GM12874 (cell line): ENCODE data around the gene TBC1D3H.
"Not testable (repeated sequence)": the region's sequence is repeated elsewhere in the genome, so short reads cannot be mapped to it uniquely, and the experiment has no call there.

Experiments
- TF ChIP-seq, protein P1 (sequence below): IDR thresholded peaks from 2 replicates; pipeline ENCODE4 v1.5.1; 2011; ENCODE audit warnings: low read depth, mild to moderate bottlenecking, control low read depth, low read length, moderate library complexity; ENCODE audit not compliant: insufficient read depth

The TBC1D3H gene

GRCh38 chr17:36388385-36389245 is at the start of gene TBC1D3H:
TSS of gene TBC1D3H (minus strand) at chr17:36388435. CDS start at chr17:36386895, 1,540 bp downstream.
- TF ChIP-seq, protein P1, sequence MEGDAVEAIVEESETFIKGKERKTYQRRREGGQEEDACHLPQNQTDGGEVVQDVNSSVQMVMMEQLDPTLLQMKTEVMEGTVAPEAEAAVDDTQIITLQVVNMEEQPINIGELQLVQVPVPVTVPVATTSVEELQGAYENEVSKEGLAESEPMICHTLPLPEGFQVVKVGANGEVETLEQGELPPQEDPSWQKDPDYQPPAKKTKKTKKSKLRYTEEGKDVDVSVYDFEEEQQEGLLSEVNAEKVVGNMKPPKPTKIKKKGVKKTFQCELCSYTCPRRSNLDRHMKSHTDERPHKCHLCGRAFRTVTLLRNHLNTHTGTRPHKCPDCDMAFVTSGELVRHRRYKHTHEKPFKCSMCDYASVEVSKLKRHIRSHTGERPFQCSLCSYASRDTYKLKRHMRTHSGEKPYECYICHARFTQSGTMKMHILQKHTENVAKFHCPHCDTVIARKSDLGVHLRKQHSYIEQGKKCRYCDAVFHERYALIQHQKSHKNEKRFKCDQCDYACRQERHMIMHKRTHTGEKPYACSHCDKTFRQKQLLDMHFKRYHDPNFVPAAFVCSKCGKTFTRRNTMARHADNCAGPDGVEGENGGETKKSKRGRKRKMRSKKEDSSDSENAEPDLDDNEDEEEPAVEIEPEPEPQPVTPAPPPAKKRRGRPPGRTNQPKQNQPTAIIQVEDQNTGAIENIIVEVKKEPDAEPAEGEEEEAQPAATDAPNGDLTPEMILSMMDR: not testable (repeated sequence)
